Cardiac muscle cell (in vitro differentiated cells and primary cell): ENCODE results near the gene SUPT7L. TPM values are rescaled to one million over a fixed set of nuclear protein-coding genes. Genes with fewer than 3 reads are reported as not detected.

Source experiments
- DNase-seq, 2 donors: peaks; one replicate each; pipeline versions ENCODE4 v3.0.0 to v3.0.0-alpha.2; 2010 to 2017; ENCODE audit warnings: low read depth in 1 of 2, low spot score in 1 of 2
- H3K27ac ChIP-seq: fragments of 200-600 bp; sonication (generic); 2 replicates; pipeline ENCODE4 v1.5.1; 2016
- H3K27me3 ChIP-seq: fragments of 200-600 bp; sonication (generic); 2 replicates; pipeline ENCODE4 v1.6.0; 2016; ENCODE audit warnings: control low read depth
- H3K36me3 ChIP-seq: fragments of 200-600 bp; sonication (generic); 2 replicates; pipeline ENCODE4 v1.5.1; 2016; ENCODE audit warnings: control low read depth
- H3K4me1 ChIP-seq: fragments of 200-600 bp; sonication (generic); 2 replicates; pipeline ENCODE4 v1.8.1; 2017; ENCODE audit warnings: low read depth, mild to moderate bottlenecking, mixed run types
- H3K4me3 ChIP-seq: fragments of 200-600 bp; sonication (generic); 2 replicates; pipeline ENCODE4 v1.5.1; 2016; ENCODE audit warnings: mild to moderate bottlenecking
- H3K9me3 ChIP-seq: fragments of 200-600 bp; sonication (generic); 2 replicates; pipeline ENCODE4 v1.5.1; 2017; ENCODE audit warnings: low read depth, mild to moderate bottlenecking, control low read depth
- polyA plus RNA-seq: library from polyadenylated mRNA; unstranded; fragments of >200 nt; fragmentation: Nextera tagmentation; extraction: Ambion mirVana; gene quantifications from 2 replicates; pipeline ENCODE4 v1.2.1, GENCODE V29; 2016
- total RNA-seq: library from RNA; depleted of rRNA; stranded (reverse); fragments of >200 nt; gene quantifications from 2 replicates; pipeline ENCODE4 v1.2.3, GENCODE V29; 2016
- TF ChIP-seq, protein P1 (sequence below): IDR thresholded peaks from 2 replicates; pipeline ENCODE4 v1.5.1; 2012; ENCODE audit warnings: low read depth, mild to moderate bottlenecking, low read length

Gene SUPT7L
- total and polyA plus RNA-seq, 2 experiments from 2014 or later: 34.3 to 37.8 TPM

- peaks cover 11% of the 10 kb centered on the region for H3K4me1 ChIP-seq
- no peak overlapping the region for H3K4me3 ChIP-seq
- H3K27ac ChIP-seq: no peak overlapping the region
- TF ChIP-seq, protein P1, sequence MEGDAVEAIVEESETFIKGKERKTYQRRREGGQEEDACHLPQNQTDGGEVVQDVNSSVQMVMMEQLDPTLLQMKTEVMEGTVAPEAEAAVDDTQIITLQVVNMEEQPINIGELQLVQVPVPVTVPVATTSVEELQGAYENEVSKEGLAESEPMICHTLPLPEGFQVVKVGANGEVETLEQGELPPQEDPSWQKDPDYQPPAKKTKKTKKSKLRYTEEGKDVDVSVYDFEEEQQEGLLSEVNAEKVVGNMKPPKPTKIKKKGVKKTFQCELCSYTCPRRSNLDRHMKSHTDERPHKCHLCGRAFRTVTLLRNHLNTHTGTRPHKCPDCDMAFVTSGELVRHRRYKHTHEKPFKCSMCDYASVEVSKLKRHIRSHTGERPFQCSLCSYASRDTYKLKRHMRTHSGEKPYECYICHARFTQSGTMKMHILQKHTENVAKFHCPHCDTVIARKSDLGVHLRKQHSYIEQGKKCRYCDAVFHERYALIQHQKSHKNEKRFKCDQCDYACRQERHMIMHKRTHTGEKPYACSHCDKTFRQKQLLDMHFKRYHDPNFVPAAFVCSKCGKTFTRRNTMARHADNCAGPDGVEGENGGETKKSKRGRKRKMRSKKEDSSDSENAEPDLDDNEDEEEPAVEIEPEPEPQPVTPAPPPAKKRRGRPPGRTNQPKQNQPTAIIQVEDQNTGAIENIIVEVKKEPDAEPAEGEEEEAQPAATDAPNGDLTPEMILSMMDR: no peak
- H3K36me3 ChIP-seq: no peaks in the 10 kb centered on the region
- H3K27me3 ChIP-seq: no peaks in the 10 kb centered on the region
- no peaks in the 10 kb centered on the region for H3K9me3 ChIP-seq
- DNase-seq: no peak
Measured at GRCh38 chr2:27709960-27710575, 46.7 kb upstream of the SUPT7L start.

DNA sequence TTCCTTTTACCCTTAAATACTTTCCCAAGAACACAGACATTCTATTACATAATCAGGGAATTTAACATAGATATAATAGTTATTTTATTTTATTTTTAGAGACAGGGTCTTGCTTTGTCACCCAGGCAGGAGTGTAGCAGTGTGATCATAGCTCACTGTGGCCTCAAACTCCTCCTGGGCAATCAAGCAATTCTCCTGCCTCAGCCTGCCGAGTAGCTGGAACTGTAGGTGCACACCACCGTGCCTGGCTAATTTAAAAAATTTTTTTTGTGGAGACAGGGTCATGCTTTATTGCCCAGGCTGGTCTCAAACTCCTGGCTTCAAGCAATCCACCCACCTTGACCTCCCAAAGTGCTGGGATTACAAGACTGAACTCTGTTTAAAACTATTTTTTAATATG, 45.9 kb upstream of the SUPT7L start:
- TF ChIP-seq, protein P1: no peak
- peaks cover 5% of the 10 kb centered on the region for H3K4me1 ChIP-seq
- DNase-seq: no peak
- H3K9me3 ChIP-seq: no peaks in the 10 kb centered on the region
- H3K4me3 ChIP-seq: no peak overlapping the region
- no peaks in the 10 kb centered on the region for H3K36me3 ChIP-seq
- H3K27me3 ChIP-seq: no peaks in the 10 kb centered on the region
- no peak overlapping the region for H3K27ac ChIP-seq

- Histone ChIP-seq H3K27me3 (no peaks in the 10 kb centered on the region), H3K4me3 (no peak overlapping the region), H3K36me3 (no peaks in the 10 kb centered on the region), H3K27ac (no peak overlapping the region), H3K4me1 (peaks cover 8% of the 10 kb centered on the region), H3K9me3 (no peaks in the 10 kb centered on the region)
- TF ChIP-seq, protein P1: no peak
- no peak for DNase-seq
Measured at GRCh38 chr2:27708666-27709065, 45.3 kb upstream of the SUPT7L start.

GRCh38 chr2:27708257-27708654, 44.8 kb upstream of the SUPT7L start:
- Histone ChIP-seq H3K9me3 (no peaks in the 10 kb centered on the region), H3K27me3 (no peaks in the 10 kb centered on the region), H3K4me1 (peaks cover 12% of the 10 kb centered on the region), H3K27ac (no peak overlapping the region), H3K4me3 (no peak overlapping the region), H3K36me3 (no peaks in the 10 kb centered on the region)
- TF ChIP-seq, protein P1: no peak
- DNase-seq: no peak

GRCh38 chr2:27707462-27708256, 44.2 kb upstream of the SUPT7L start:
- H3K27me3 ChIP-seq: no peaks in the 10 kb centered on the region
- no peak overlapping the region for H3K27ac ChIP-seq
- TF ChIP-seq, protein P1: no peak
- H3K9me3 ChIP-seq: no peaks in the 10 kb centered on the region
- no peak for DNase-seq
- H3K36me3 ChIP-seq: no peaks in the 10 kb centered on the region
- H3K4me3 ChIP-seq: no peak overlapping the region
- peaks cover 18% of the 10 kb centered on the region for H3K4me1 ChIP-seq
